Epithelial cell of esophagus (primary cell): Measurements from ENCODE around the gene KCND3.
A peak's percentile ranks its signal among the peaks of the same experiment; 100 is the strongest.

Experiments
- DNase-seq: peaks from one replicate; pipeline ENCODE4 v3.0.0; 2010; ENCODE audit warnings: low read depth
- H3K4me3 ChIP-seq: 2 replicates; pipeline ENCODE4 v1.5.1; 2011; ENCODE audit warnings: mild to moderate bottlenecking, low read length, control low read depth
- CTCF ChIP-seq: IDR thresholded peaks from 2 replicates; pipeline ENCODE4 v1.5.1; 2011; ENCODE audit warnings: low read depth, mild to moderate bottlenecking, low read length, control low read depth, inconsistent platforms; ENCODE audit not compliant: insufficient read depth; ENCODE audit errors: missing control alignments

KCND3 gene

GRCh38 chr1:111988743-111989453 is 570 bp downstream of the KCND3 start:
- H3K4me3 ChIP-seq = peak overlapping the region; percentile 3
- no peak for DNase-seq
- no peak for TF ChIP-seq CTCF

GRCh38 chr1:111988377-111988742 is 1.1 kb downstream of the KCND3 start:
- no peak for TF ChIP-seq CTCF
- DNase-seq = no peak
- H3K4me3 ChIP-seq = no peak overlapping the region

- no peak for TF ChIP-seq CTCF
- DNase-seq = no peak
- no peak overlapping the region for H3K4me3 ChIP-seq
These were observed 2.0 kb downstream of the KCND3 start for GRCh38 chr1:111987502-111987901.

- TF ChIP-seq CTCF = no peak
- H3K4me3 ChIP-seq = no peak overlapping the region
- no peak for DNase-seq
These were observed 6.0 kb downstream of the KCND3 start for GRCh38 chr1:111983500-111983899.

GRCh38 chr1:111982428-111982827 is 7.0 kb downstream of the KCND3 start:
- DNase-seq = no peak
- H3K4me3 ChIP-seq = no peak overlapping the region
- TF ChIP-seq CTCF = no peak

GRCh38 chr1:111981871-111982270 is 7.6 kb downstream of the KCND3 start:
- TF ChIP-seq CTCF = no peak
- no peak overlapping the region for H3K4me3 ChIP-seq
- DNase-seq = no peak

GRCh38 chr1:111981090-111981489 is 8.4 kb downstream of the KCND3 start:
- no peak for TF ChIP-seq CTCF
- no peak for DNase-seq
- H3K4me3 ChIP-seq = no peak overlapping the region
